Activated naive CD4-positive, alpha-beta T cell treated with anti-CD3 and anti-CD28 coated beads for 36 hours (primary cell): ENCODE data around the gene PLP2. TPM values are rescaled to one million over a fixed set of nuclear protein-coding genes. Genes with fewer than 3 reads are reported as not detected.
A peak's percentile ranks its signal among the peaks of the same experiment; 100 is the strongest.

ENCODE experiments used
- CTCF ChIA-PET: fragments of 350-600 bp; sonication (Branson Sonifier 250); formaldehyde crosslinking; loops from one replicate; lab custom pipeline; 2021; ENCODE audit warnings: antibody characterized with exemption; lab: Charles Lee
- DNase-seq: peaks from one replicate; pipeline ENCODE4 v3.0.0-alpha.2; 2020
- H3K27ac Mint-ChIP-seq: one replicate; pipeline ENCODE4 v1.8.0; 2021; ENCODE audit warnings: mild to moderate bottlenecking, mixed read lengths
- H3K27me3 Mint-ChIP-seq: one replicate; pipeline ENCODE4 v1.8.0; 2021; ENCODE audit warnings: low read depth, mixed read lengths
- H3K36me3 Mint-ChIP-seq: one replicate; pipeline ENCODE4 v1.8.0; 2021; ENCODE audit warnings: low read depth, mixed read lengths
- H3K4me1 Mint-ChIP-seq: one replicate; pipeline ENCODE4 v1.8.0; 2021; ENCODE audit warnings: low read depth, mixed read lengths
- H3K4me3 Mint-ChIP-seq: one replicate; pipeline ENCODE4 v1.8.0; 2021; ENCODE audit warnings: mild to moderate bottlenecking, moderate library complexity, mixed read lengths
- H3K9me3 Mint-ChIP-seq: one replicate; pipeline ENCODE4 v1.8.0; 2021; ENCODE audit warnings: mixed read lengths
- intact Hi-C: fragments of 100-400 bp; cut with micrococcal nuclease; formaldehyde crosslinking; loops from one replicate; pipeline ENCODE4 v1.15.1; 2023
- total RNA-seq, 2 experiments: library from RNA; stranded (reverse); gene quantifications; one replicate each; pipeline ENCODE4 v1.2.3, GENCODE V29; 2021

PLP2 gene
- total RNA-seq, 2 experiments from 2014 or later, result 143 to 145 TPM

DNA sequence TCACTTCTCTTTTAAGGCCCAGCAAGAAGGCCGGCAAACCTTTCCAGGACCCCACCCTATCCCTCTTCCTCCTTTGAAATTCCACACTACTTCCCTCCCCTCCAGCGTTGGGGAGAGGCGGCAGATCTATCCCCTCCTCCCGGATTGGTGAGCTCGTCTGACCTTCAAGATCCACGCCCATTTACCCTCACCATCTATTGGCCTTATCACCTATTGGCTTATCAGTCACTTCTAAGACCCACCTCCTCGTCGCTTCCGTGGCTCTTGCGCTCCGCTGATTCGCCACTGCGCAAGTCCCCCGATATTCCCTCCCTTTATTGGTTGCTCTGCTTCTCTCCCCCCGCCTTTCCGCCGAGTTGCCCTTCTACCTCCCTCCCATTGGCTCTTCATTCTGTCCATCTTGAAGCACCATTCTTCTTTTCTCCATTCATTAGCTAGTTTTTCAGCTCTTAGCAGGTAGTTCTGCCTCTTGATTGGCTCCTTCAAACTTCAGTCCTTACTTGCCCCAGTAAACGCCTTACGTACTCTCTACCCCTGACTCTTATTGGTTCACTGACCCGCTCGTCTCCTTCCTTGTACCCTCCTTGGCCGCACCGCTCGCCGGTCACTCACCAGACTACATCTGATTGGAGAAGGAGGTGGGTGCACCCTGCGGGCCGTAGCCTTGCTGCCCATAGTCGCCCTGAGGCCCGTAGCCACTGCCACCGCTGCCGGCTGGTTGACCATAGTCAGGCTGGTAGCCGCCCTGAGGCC is 19.3 kb downstream of the PLP2 start:
- peak overlapping the region; percentile 97 for H3K4me3 Mint-ChIP-seq
- H3K4me1 Mint-ChIP-seq, result peaks cover 25% of the 10 kb centered on the region
- H3K36me3 Mint-ChIP-seq, result no peaks in the 10 kb centered on the region
- no peaks in the 10 kb centered on the region for H3K27me3 Mint-ChIP-seq
- DNase-seq, result peak; percentile 89
- intact Hi-C loops, result loop anchor here (1.0 to 10.0 kb wide), 7 partner anchors 9 to 654 kb away; partner anchors contain the start of genes GPKOW, PPP1R3F, SYP and TFE3
- peak overlapping the region; percentile 94 for H3K27ac Mint-ChIP-seq
- no peaks in the 10 kb centered on the region for H3K9me3 Mint-ChIP-seq
- CTCF ChIA-PET, result interaction anchor here (0.9 to 1.3 kb wide), 3 partner anchors 25 to 113 kb away, joined by 3 to 6 read pairs (median 3); no protein-coding TSS in a partner anchor

DNA sequence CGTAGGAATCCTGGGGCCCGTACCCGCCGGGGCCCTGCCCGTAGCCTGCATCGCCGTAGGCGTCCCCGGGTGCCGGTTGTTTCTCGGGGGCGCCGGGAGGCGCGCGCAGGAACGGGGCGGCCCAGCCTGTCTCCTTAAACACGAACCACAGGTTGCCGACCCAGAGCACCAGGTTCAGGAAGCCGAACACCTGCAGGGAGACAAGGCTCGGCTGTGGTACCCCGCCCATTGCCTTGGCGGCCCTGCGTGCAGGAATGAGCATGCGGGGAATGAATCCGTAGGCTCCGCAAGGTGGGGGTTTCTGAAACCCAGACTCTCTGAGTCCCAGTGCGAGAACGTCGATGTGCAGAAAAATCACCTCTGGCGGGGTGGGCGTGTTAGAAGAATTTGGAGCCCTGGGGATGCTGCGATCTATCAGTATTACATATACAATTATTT is 19.9 kb downstream of the PLP2 start:
- CTCF ChIA-PET, result interaction anchor here (0.9 to 1.9 kb wide), 7 partner anchors 22 to 114 kb away, joined by 3 to 6 read pairs (median 4); partner anchors contain the start of gene FOXP3
- no peaks in the 10 kb centered on the region for H3K36me3 Mint-ChIP-seq
- DNase-seq, result peak; percentile 49

DNA sequence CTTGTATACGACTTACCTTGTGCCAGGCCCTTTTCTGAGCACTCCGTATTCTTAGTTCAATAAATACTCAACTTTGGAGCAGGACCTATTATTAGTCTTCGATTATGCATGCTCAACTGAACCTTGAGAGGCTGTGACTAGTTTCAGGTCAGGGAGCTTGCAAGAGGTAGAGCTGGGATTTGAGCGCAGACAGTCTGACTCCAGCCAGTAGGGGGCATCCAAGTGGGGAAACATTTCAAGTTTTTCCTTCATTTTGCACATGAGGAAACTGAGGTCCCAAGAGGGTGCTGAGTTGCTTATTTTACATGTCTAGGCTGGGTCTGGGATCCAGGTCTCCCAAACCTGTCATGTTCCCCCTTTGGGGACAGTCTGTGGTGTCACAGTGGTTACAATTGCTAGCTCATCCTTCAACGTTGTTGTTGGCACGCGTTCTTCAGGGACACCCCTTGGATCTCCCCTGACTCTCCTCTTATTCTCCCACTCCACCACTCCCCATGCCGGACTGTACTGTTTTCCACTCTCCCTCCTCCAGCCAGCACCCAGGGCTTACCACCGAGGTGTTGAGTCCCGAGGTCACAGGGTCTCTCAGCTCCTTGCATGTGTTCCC is 21.1 kb downstream of the PLP2 start:
- intact Hi-C loops, result loop anchor here (2.0 to 10.0 kb wide), 2 partner anchors 42 to 652 kb away; partner anchors contain the start of gene CCDC22
- H3K27ac Mint-ChIP-seq, result peak overlapping the region; percentile 81
- H3K36me3 Mint-ChIP-seq, result no peaks in the 10 kb centered on the region
- no peak overlapping the region for H3K4me3 Mint-ChIP-seq
- no peaks in the 10 kb centered on the region for H3K27me3 Mint-ChIP-seq
- H3K4me1 Mint-ChIP-seq, result peaks cover 25% of the 10 kb centered on the region
- DNase-seq, result peak; percentile 66
- no peaks in the 10 kb centered on the region for H3K9me3 Mint-ChIP-seq
- CTCF ChIA-PET, result interaction anchor here (0.7 to 1.9 kb wide), 19 partner anchors 8 to 98 kb away, joined by 3 to 6 read pairs (median 4); partner anchors contain the start of genes CACNA1F, FOXP3 and PPP1R3F

More for the DNA sequence above, 19.9 kb downstream of the PLP2 start:
- Mint-ChIP-seq H3K9me3 (no peaks in the 10 kb centered on the region), H3K4me3 (peak overlapping the region; percentile 97), H3K4me1 (peaks cover 25% of the 10 kb centered on the region), H3K27ac (peak overlapping the region; percentile 94), H3K27me3 (no peaks in the 10 kb centered on the region)
- intact Hi-C loops, result loop anchor here (1.0 to 10.0 kb wide), 8 partner anchors 9 to 653 kb away; partner anchors contain the start of genes CCDC22, GPKOW, PPP1R3F and SYP

DNA sequence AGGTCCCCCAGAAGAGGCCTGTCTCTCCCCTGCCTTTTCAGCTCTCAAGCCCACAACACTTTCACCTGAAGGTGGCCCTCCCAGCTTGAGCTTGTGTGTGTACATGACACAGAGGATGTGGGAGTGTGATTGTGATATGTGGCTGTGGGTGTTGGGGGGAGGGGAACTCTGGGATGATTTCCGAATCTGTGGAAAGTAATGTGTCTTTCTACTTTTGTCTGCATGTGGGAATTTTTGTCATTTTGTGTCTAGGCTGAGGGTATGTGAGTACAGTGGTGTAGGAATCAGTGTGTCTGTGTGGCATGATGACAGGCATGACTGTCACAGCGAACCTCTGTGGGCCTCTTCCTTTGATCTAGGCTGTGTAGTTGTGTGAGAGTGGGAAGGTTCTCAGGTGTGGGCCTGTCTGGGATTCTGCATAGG is 21.9 kb downstream of the PLP2 start:
- Mint-ChIP-seq H3K9me3 (no peaks in the 10 kb centered on the region), H3K4me3 (no peak overlapping the region), H3K4me1 (peaks cover 32% of the 10 kb centered on the region), H3K36me3 (no peaks in the 10 kb centered on the region), H3K27me3 (no peaks in the 10 kb centered on the region), H3K27ac (peak overlapping the region; percentile 46)
- CTCF ChIA-PET, result interaction anchor here (0.6 to 1.9 kb wide), 8 partner anchors 13 to 70 kb away, joined by 3 to 5 read pairs (median 4); partner anchors contain the start of genes CACNA1F and FOXP3
- peak; percentile 34 for DNase-seq
- intact Hi-C loops, result loop anchor here (2.0 to 10.0 kb wide), 2 partner anchors 41 to 651 kb away; partner anchors contain the start of gene CCDC22

GRCh38 chrX:49197543-49198087 is 25.9 kb downstream of the PLP2 start:
- H3K9me3 Mint-ChIP-seq, result no peaks in the 10 kb centered on the region
- H3K36me3 Mint-ChIP-seq, result no peaks in the 10 kb centered on the region
- DNase-seq, result no peak
- no peak overlapping the region for H3K27ac Mint-ChIP-seq
- CTCF ChIA-PET, result no interaction called here
- no peak overlapping the region for H3K4me3 Mint-ChIP-seq
- intact Hi-C loops, result loop anchor here (10.0 kb wide), 1 partner anchor 647 kb away; no protein-coding TSS in a partner anchor
- peaks cover 32% of the 10 kb centered on the region for H3K4me1 Mint-ChIP-seq
- no peaks in the 10 kb centered on the region for H3K27me3 Mint-ChIP-seq

GRCh38 chrX:49198540-49199314 is 27.0 kb downstream of the PLP2 start:
- H3K27ac Mint-ChIP-seq, result no peak overlapping the region
- peaks cover 22% of the 10 kb centered on the region for H3K4me1 Mint-ChIP-seq
- H3K36me3 Mint-ChIP-seq, result no peaks in the 10 kb centered on the region
- no peak for DNase-seq
- CTCF ChIA-PET, result no interaction called here
- H3K9me3 Mint-ChIP-seq, result no peaks in the 10 kb centered on the region
- intact Hi-C loops, result loop anchor here (10.0 kb wide), 1 partner anchor 646 kb away; no protein-coding TSS in a partner anchor
- peak overlapping the region; percentile 42 for H3K4me3 Mint-ChIP-seq
- H3K27me3 Mint-ChIP-seq, result no peaks in the 10 kb centered on the region

DNA sequence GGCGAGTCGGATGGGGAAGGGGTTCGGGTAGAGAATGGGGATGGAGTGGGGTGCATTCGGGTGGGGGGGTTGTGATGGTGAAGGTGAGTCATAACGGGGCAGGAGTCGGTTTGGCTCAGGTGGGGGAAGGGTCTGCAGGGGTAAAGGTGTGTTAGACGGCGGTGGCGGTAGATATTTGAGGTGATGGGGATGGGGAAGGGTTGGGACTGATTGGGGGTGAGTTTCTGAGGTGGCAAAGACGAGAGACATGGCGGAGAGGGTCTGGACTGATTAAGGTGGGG is 27.6 kb downstream of the PLP2 start:
- Mint-ChIP-seq H3K27ac (no peak overlapping the region), H3K4me3 (peak overlapping the region; percentile 42), H3K9me3 (no peaks in the 10 kb centered on the region), H3K4me1 (peaks cover 19% of the 10 kb centered on the region), H3K27me3 (no peaks in the 10 kb centered on the region), H3K36me3 (no peaks in the 10 kb centered on the region)
- CTCF ChIA-PET, result no interaction called here
- intact Hi-C loops, result loop anchor here (10.0 kb wide), 1 partner anchor 646 kb away; no protein-coding TSS in a partner anchor
- DNase-seq, result no peak

DNA sequence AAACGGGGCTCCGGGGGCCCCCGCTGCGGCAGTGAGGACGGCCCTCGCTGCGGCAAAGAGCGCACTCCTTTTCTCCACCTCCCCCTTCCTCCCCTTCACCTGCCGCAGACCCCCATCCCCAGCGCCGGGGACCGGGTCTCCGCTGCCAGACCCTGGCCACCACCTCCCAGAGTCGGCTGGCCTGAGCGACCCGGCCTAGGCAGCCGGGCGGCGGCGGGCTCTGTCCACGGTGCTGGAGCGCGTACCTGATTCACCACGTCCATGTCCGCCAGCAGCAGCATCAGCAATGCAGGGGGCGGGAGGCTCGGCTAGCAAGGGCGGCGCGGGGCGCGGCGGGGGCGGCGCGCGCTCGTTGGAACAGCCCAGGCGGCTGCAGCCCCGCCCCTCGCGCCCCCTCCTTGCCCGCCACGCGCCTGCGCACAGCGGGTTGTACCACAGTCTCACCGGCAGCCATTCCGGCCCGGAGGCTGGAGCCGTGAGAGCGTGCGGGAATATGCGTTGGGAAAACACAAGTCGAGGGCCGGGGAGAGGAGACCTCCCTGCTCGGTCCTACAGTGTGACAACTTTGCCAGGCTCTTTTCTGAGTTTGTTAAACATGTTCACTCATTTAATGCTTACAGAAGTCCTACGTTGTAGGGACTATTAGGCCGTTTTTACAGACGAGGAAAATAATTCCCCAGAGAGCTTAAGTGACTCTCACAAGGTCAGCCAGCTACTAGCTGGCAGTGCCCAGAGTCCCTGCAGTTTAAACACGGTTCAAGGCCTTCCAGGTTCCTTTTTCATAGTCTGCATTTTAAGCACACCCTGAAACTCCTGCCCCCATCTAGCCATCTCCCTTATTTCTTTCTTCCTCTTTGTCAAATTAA is 28.4 kb downstream of the PLP2 start, which contains the start of gene SYP:
TSS of gene SYP (minus strand) at position 288 of the 866 bp plus-strand sequence. CDS start at position 281, 7 bp downstream.
- H3K36me3 Mint-ChIP-seq, result no peaks in the 10 kb centered on the region
- CTCF ChIA-PET, result no interaction called here
- intact Hi-C loops, result loop anchor here (1.0 to 10.0 kb wide), 5 partner anchors 9 to 645 kb away; partner anchors contain the start of gene PPP1R3F

DNA sequence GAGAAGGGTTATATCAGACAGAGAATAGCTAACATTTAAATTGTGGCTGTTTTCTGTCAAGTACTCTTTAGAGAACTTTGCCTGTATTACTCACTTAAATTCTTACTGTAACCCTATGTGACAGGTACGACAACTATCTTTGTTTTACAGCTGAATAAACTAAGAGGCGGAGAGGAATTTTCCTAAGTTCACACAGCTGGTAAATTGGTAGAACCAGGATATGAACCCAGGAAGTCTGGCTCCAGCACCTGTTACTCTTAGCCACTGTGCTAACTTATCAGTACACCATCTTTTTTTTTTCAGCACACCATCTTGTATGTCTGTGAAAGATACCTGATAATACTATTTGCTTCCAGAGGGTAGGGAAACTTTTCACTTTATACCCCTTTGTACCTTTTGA is 30.3 kb downstream of the PLP2 start:
- H3K9me3 Mint-ChIP-seq, result no peaks in the 10 kb centered on the region
- no peak overlapping the region for H3K27ac Mint-ChIP-seq
- no peak for DNase-seq
- H3K36me3 Mint-ChIP-seq, result no peaks in the 10 kb centered on the region
- no peak overlapping the region for H3K4me3 Mint-ChIP-seq
- no peaks in the 10 kb centered on the region for H3K27me3 Mint-ChIP-seq
- intact Hi-C loops, result no loop called here
- H3K4me1 Mint-ChIP-seq, result peaks cover 19% of the 10 kb centered on the region
- CTCF ChIA-PET, result no interaction called here

More for the DNA sequence above, 28.4 kb downstream of the PLP2 start, which contains the start of gene SYP:
- peaks cover 19% of the 10 kb centered on the region for H3K4me1 Mint-ChIP-seq
- peak within 1 kb of the TSS; percentile 64 for H3K4me3 Mint-ChIP-seq
- no peaks in the 10 kb centered on the region for H3K9me3 Mint-ChIP-seq
- DNase-seq, result peak; percentile 91
- peak within 1 kb of the TSS; percentile 63 for H3K27ac Mint-ChIP-seq
- H3K27me3 Mint-ChIP-seq, result no peaks in the 10 kb centered on the region

GRCh38 chrX:49203536-49203935 is 31.8 kb downstream of the PLP2 start:
- no peaks in the 10 kb centered on the region for H3K9me3 Mint-ChIP-seq
- H3K36me3 Mint-ChIP-seq, result no peaks in the 10 kb centered on the region
- CTCF ChIA-PET, result no interaction called here
- DNase-seq, result no peak
- H3K4me1 Mint-ChIP-seq, result peaks cover 12% of the 10 kb centered on the region
- no peak overlapping the region for H3K27ac Mint-ChIP-seq
- H3K4me3 Mint-ChIP-seq, result no peak overlapping the region
- no peaks in the 10 kb centered on the region for H3K27me3 Mint-ChIP-seq
- intact Hi-C loops, result no loop called here

DNA sequence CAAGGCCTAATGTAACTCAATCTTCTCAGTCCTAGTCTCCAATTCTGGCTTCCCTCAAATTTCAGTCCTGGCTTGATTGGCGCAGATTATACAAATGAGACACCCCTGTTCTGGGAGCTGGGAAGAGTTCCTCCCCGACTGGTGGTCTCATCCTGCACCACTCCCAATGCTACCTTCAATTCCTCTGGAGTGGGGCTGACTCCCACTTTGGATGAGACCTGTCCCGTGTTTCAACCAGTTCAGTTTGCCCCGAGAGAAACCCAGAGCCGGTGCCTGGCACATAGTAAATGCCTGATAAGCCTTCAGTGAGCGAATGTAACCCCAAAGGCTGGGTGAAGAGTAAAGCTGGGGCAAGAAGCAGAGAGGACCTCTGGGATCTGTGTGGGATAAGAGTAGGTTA is 32.3 kb downstream of the PLP2 start:
- peaks cover 7% of the 10 kb centered on the region for H3K4me1 Mint-ChIP-seq
- H3K27me3 Mint-ChIP-seq, result no peaks in the 10 kb centered on the region
- no peak overlapping the region for H3K4me3 Mint-ChIP-seq
- no peak for DNase-seq
- no peaks in the 10 kb centered on the region for H3K9me3 Mint-ChIP-seq
- CTCF ChIA-PET, result no interaction called here
- intact Hi-C loops, result no loop called here
- H3K36me3 Mint-ChIP-seq, result no peaks in the 10 kb centered on the region
- no peak overlapping the region for H3K27ac Mint-ChIP-seq
